Measurements from ENCODE around the gene FAM83G. TPM values are rescaled to one million over a fixed set of nuclear protein-coding genes. Genes with fewer than 3 reads are reported as not detected.
A peak's percentile ranks its signal among the peaks of the same experiment; 100 is the strongest.

FAM83G gene
- total RNA-seq, 4 donors from 2014 or later = 44.3 to 157 (median 71.3) TPM

- WGBS, 2 donors = no CpG with 5 or more reads among the region's 73 CpGs
- DNase-seq = no peak
- peak overlapping the region; percentile 63 to 73 (median 66) for H3K4me3 ChIP-seq
- H3K36me3 ChIP-seq = no peaks in the 10 kb centered on the region
- intact Hi-C loops (cut with DNase I) = no loop called here
- no peaks in the 10 kb centered on the region for H3K9me3 ChIP-seq
- peaks cover 9 to 65% (median 20%) of the 10 kb centered on the region in 3 donors for H3K4me1 ChIP-seq
- peak overlapping the region; percentile 89 to 96 (median 94) for H3K27ac ChIP-seq
- no peak for TF ChIP-seq CTCF (IDR thresholded peaks at IDR 0.05)
- peak in 1 of 4 donors; percentile 63 for TF ChIP-seq POLR2A (IDR thresholded peaks at IDR 0.05)
- no peaks in the 10 kb centered on the region for H3K27me3 ChIP-seq
These were observed 782 bp downstream of the FAM83G start for GRCh38 chr17:19003543-19004420.

- no peak for DNase-seq
- no peaks in the 10 kb centered on the region for H3K9me3 ChIP-seq
- H3K4me3 ChIP-seq = peak overlapping the region; percentile 63 to 73 (median 66)
- intact Hi-C loops (cut with DNase I) = no loop called here
- peaks cover 0 to 6% (median 0%) of the 10 kb centered on the region in 3 donors for H3K36me3 ChIP-seq
- 47 to 54% methylated on average over 6 to 7 of the region's 11 CpGs for WGBS, 2 donors
- peak in 2 of 4 donors; percentile 26 to 34 for TF ChIP-seq POLR2A (IDR thresholded peaks at IDR 0.05)
- TF ChIP-seq CTCF (IDR thresholded peaks at IDR 0.05) = no peak
- H3K27ac ChIP-seq = peak overlapping the region; percentile 89 to 96 (median 94)
- no peaks in the 10 kb centered on the region for H3K27me3 ChIP-seq
- peaks cover 17 to 73% (median 28%) of the 10 kb centered on the region in 3 donors for H3K4me1 ChIP-seq
These were observed 1.6 kb downstream of the FAM83G start for GRCh38 chr17:19002805-19003542.

GRCh38 chr17:19001907-19002590 lies 2.5 kb downstream of the FAM83G start:
- peak overlapping the region; percentile 89 to 96 (median 94) for H3K27ac ChIP-seq
- DNase-seq = no peak
- peak overlapping the region; percentile 63 to 73 (median 66) for H3K4me3 ChIP-seq
- no peaks in the 10 kb centered on the region for H3K27me3 ChIP-seq
- intact Hi-C loops (cut with DNase I) = no loop called here
- no peaks in the 10 kb centered on the region for H3K9me3 ChIP-seq
- 11 to 36% methylated on average over 2 of the region's 7 CpGs for WGBS, 2 donors
- peaks cover 0 to 16% (median 0%) of the 10 kb centered on the region in 3 donors for H3K36me3 ChIP-seq
- H3K4me1 ChIP-seq = peaks cover 19 to 82% (median 29%) of the 10 kb centered on the region in 3 donors
- TF ChIP-seq POLR2A (IDR thresholded peaks at IDR 0.05) = no peak
- TF ChIP-seq CTCF (IDR thresholded peaks at IDR 0.05) = no peak

DNA sequence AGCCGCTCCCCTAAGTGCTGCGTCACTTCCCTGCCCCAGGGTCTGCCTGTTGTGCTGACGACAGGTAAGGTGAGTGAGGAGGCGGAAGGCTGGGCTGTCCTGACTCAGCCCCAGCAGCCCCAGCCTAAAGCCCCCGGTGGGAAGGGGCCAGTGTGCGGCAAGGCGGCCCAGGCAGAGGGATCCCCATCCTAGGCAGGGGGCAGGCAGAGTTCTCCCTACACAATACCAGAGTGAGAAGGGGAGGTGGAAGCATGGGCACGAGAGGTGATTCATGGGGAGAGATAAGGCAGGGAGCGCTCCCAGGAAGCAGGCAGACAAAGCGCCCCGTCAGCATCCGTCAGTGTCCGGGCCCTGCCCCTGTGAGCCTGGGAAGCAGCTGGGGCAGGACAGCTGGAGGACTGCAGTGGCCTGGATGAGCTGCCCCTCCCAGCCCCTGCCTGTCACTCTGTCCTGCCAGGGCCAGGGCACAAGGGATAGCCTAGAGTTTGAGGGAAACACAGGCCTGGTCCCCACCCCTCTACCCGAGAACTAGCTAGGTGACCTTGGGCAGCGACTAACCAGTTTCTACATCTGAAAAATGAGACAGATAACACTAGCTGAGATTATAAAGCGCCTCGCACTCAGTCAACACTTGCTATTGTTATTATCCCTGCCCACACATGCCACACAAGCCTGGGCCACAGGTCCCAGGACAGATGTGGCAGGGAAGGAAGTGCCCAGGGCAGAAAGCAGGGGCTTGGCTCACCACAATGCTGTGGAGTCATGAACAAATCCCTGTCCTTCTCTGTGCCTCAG lies 3.8 kb downstream of the FAM83G start:
- peaks cover 19 to 94% (median 29%) of the 10 kb centered on the region in 3 donors for H3K4me1 ChIP-seq
- peak overlapping the region; percentile 89 to 96 (median 94) for H3K27ac ChIP-seq
- H3K4me3 ChIP-seq = peak overlapping the region; percentile 63 to 73 (median 66)
- H3K9me3 ChIP-seq = peaks cover 0 to under 1% (median 0%) of the 10 kb centered on the region in 3 donors
- TF ChIP-seq CTCF (IDR thresholded peaks at IDR 0.05) = peak in 1 of 6 experiments; percentile 2
- TF ChIP-seq POLR2A (IDR thresholded peaks at IDR 0.05) = peak in 1 of 4 donors; percentile 33
- DNase-seq = no peak
- WGBS, 2 donors = 34 to 44% methylated on average over 4 to 6 of the region's 17 CpGs
- no peaks in the 10 kb centered on the region for H3K27me3 ChIP-seq
- H3K36me3 ChIP-seq = peaks cover 0 to 27% (median 0%) of the 10 kb centered on the region in 3 donors
- intact Hi-C loops (cut with DNase I) = no loop called here
